ENCODE measurements around the gene TRIL. TPM values are rescaled to one million over a fixed set of nuclear protein-coding genes. Genes with fewer than 3 reads are reported as not detected.

Gene TRIL
- total and polyA plus RNA-seq, 2 donors (not counting 1 experiment from before 2014, with no cell fraction given) = not detected

GRCh38 chr7:28981161-28981465, 23.0 kb upstream of the TRIL start:
- Histone ChIP-seq H3K79me2 (ENCODE audit: control insufficient read depth, insufficient read depth, low read length) (no peaks in the 10 kb centered on the region), H3K4me1 (ENCODE audit: control insufficient read depth in 2 of 2, insufficient read depth in 2 of 2, low read length in 2 of 2) (no peaks in the 10 kb centered on the region), H3K4me2 (replicated peaks; ENCODE audit: low read depth, low read length, poor library complexity, severe bottlenecking) (no peak overlapping the region), H4K20me1 (ENCODE audit: control insufficient read depth, insufficient read depth, low read length, poor library complexity, severe bottlenecking) (no peaks in the 10 kb centered on the region), H3K9ac (ENCODE audit: low read length) (no peak overlapping the region), H2AFZ (ENCODE audit: insufficient read depth, low read depth, low read length, poor library complexity, severe bottlenecking) (no peak overlapping the region), H3K27me3 (replicated peaks in 1 of 4; ENCODE audit: control extremely low read depth in 1 of 4, control insufficient read depth in 3 of 4, insufficient read depth in 4 of 4, low read length in 3 of 4) (peaks cover 0 to 4% (median 1%) of the 10 kb centered on the region in 4 experiments), H3K9me3 (ENCODE audit: control extremely low read depth in 1 of 3, control insufficient read depth in 2 of 3, insufficient read depth in 1 of 3, low read length in 2 of 3) (no peaks in the 10 kb centered on the region), H3K36me3 (replicated peaks in 1 of 2; ENCODE audit: control extremely low read depth in 1 of 2, control insufficient read depth in 1 of 2, extremely low read depth in 1 of 2, insufficient read depth in 2 of 2, low read length in 1 of 2) (no peaks in the 10 kb centered on the region), H3K4me3 (ENCODE audit: control extremely low read depth in 1 of 5, extremely low read depth in 1 of 5, insufficient read depth in 1 of 5, low read depth in 2 of 5, low read length in 4 of 5) (no peak overlapping the region), H3K27ac (ENCODE audit: low read length in 2 of 2) (no peak overlapping the region)
- ChIA-PET CTCF (no interaction called here), POLR2A (no interaction called here)
- DNase-seq (no peak), ATAC-seq (ENCODE audit: low read depth) (no peak)
- H3K4me1 Mint-ChIP-seq = no peaks in the 10 kb centered on the region
- no peak for TF ChIP-seq CTCF (IDR thresholded peaks at IDR 0.05)
- no peak for TF ChIP-seq EZH2 (IDR thresholded peaks at IDR 0.05; ENCODE audit: borderline replicate concordance, insufficient read depth, low read depth, low read length, poor library complexity, severe bottlenecking)
- no peak overlapping the region for H3K4me3 Mint-ChIP-seq
- no peak overlapping the region for H3K27ac Mint-ChIP-seq
- intact Hi-C loops (cut with micrococcal nuclease) = no loop called here
- H3K9me3 Mint-ChIP-seq (ENCODE audit: insufficient read depth) = no peaks in the 10 kb centered on the region
- 100% methylated on average over 2 of the region's 4 CpGs for WGBS (ENCODE audit: insufficient coverage)
- H3K27me3 Mint-ChIP-seq = peaks cover 40% of the 10 kb centered on the region

GRCh38 chr7:28980451-28981160, 22.5 kb upstream of the TRIL start:
- H3K27me3 ChIP-seq (replicated peaks in 1 of 4; ENCODE audit: control extremely low read depth in 1 of 4, control insufficient read depth in 3 of 4, insufficient read depth in 4 of 4, low read length in 3 of 4) = peaks cover 0 to 5% (median 2%) of the 10 kb centered on the region in 4 experiments
- ATAC-seq (ENCODE audit: low read depth) (no peak), DNase-seq (no peak)
- H3K9me3 Mint-ChIP-seq (ENCODE audit: insufficient read depth) = no peaks in the 10 kb centered on the region
- no CpG with 5 or more reads among the region's 8 CpGs for WGBS (ENCODE audit: insufficient coverage)
- intact Hi-C loops (cut with micrococcal nuclease) = no loop called here
- H3K4me1 Mint-ChIP-seq = no peaks in the 10 kb centered on the region
- H3K4me1 ChIP-seq (ENCODE audit: control insufficient read depth in 2 of 2, insufficient read depth in 2 of 2, low read length in 2 of 2) = no peaks in the 10 kb centered on the region
- no peak overlapping the region for H3K4me3 Mint-ChIP-seq
- ChIA-PET CTCF (no interaction called here), POLR2A (no interaction called here)
- H3K27ac Mint-ChIP-seq = no peak overlapping the region
- no peaks in the 10 kb centered on the region for H3K9me3 ChIP-seq (ENCODE audit: control extremely low read depth in 1 of 3, control insufficient read depth in 2 of 3, insufficient read depth in 1 of 3, low read length in 2 of 3)
- no peak overlapping the region for H3K4me3 ChIP-seq (ENCODE audit: control extremely low read depth in 1 of 5, extremely low read depth in 1 of 5, insufficient read depth in 1 of 5, low read depth in 2 of 5, low read length in 4 of 5)
- TF ChIP-seq EZH2 (IDR thresholded peaks at IDR 0.05; ENCODE audit: borderline replicate concordance, insufficient read depth, low read depth, low read length, poor library complexity, severe bottlenecking) = no peak
- TF ChIP-seq CTCF (IDR thresholded peaks at IDR 0.05) = no peak
- H3K79me2 ChIP-seq (ENCODE audit: control insufficient read depth, insufficient read depth, low read length) = no peaks in the 10 kb centered on the region
- no peak overlapping the region for H3K27ac ChIP-seq (ENCODE audit: low read length in 2 of 2)
- no peak overlapping the region for H3K9ac ChIP-seq (ENCODE audit: low read length)
- H3K36me3 ChIP-seq (replicated peaks in 1 of 2; ENCODE audit: control extremely low read depth in 1 of 2, control insufficient read depth in 1 of 2, extremely low read depth in 1 of 2, insufficient read depth in 2 of 2, low read length in 1 of 2) = no peaks in the 10 kb centered on the region
- no peaks in the 10 kb centered on the region for H4K20me1 ChIP-seq (ENCODE audit: control insufficient read depth, insufficient read depth, low read length, poor library complexity, severe bottlenecking)
- H2AFZ ChIP-seq (ENCODE audit: insufficient read depth, low read depth, low read length, poor library complexity, severe bottlenecking) = no peak overlapping the region
- no peak overlapping the region for H3K4me2 ChIP-seq (replicated peaks; ENCODE audit: low read depth, low read length, poor library complexity, severe bottlenecking)
- H3K27me3 Mint-ChIP-seq = peaks cover 42% of the 10 kb centered on the region

Measured in B cell (primary cell).